ENCODE data around the gene E2F4. TPM values are rescaled to one million over a fixed set of nuclear protein-coding genes. Genes with fewer than 3 reads are reported as not detected.

The E2F4 gene
- total and polyA plus RNA-seq, 2 of the 13 experiments (the other 11 are each of a cell fraction or from before 2014, with no cell fraction given): 84.8 to 91.2 TPM

GRCh38 chr16:67210069-67210937, 18.3 kb downstream of the E2F4 start (continued):
- TF ChIP-seq GMEB2 (CRISPR knock-in tag; IDR thresholded peaks at IDR 0.05; ENCODE audit: low read depth): no peak
- no peak for TF ChIP-seq RNF219 (CRISPR knock-in tag; IDR thresholded peaks at IDR 0.05)
- TF ChIP-seq ZHX2 (IDR thresholded peaks at IDR 0.05; ENCODE audit: low read depth): no peak
- no peak for TF ChIP-seq ZHX2 (CRISPR knock-in tag; IDR thresholded peaks at IDR 0.05; ENCODE audit: borderline replicate concordance)
- TF ChIP-seq ZNF124 (CRISPR knock-in tag; IDR thresholded peaks at IDR 0.05): no peak
- no peak for TF ChIP-seq SMC3 (IDR thresholded peaks at IDR 0.05; ENCODE audit: low read length)
- TF ChIP-seq MAFF (IDR thresholded peaks at IDR 0.05; ENCODE audit: low read depth, low read length): no peak
- TF ChIP-seq ZNF138 (CRISPR knock-in tag; IDR thresholded peaks at IDR 0.05; ENCODE audit: low read depth): no peak
- peak; percentile 34 for TF ChIP-seq AGO2 (optimal IDR thresholded peaks at IDR 0.05; ENCODE audit: low read depth, low read length)
- no peak for TF ChIP-seq TBL1XR1 (IDR thresholded peaks at IDR 0.05; ENCODE audit: borderline replicate concordance, low read length, partially characterized antibody)
- TF ChIP-seq ZBTB25 (CRISPR knock-in tag; IDR thresholded peaks at IDR 0.05): no peak
- no peak for TF ChIP-seq CC2D1A (CRISPR knock-in tag; IDR thresholded peaks at IDR 0.05)
- no peak for TF ChIP-seq ZNF274 (CRISPR knock-in tag; IDR thresholded peaks at IDR 0.05)
- peak; percentile 44 for TF ChIP-seq GATAD2A (CRISPR knock-in tag; IDR thresholded peaks at IDR 0.05)
- TF ChIP-seq, protein P1, sequence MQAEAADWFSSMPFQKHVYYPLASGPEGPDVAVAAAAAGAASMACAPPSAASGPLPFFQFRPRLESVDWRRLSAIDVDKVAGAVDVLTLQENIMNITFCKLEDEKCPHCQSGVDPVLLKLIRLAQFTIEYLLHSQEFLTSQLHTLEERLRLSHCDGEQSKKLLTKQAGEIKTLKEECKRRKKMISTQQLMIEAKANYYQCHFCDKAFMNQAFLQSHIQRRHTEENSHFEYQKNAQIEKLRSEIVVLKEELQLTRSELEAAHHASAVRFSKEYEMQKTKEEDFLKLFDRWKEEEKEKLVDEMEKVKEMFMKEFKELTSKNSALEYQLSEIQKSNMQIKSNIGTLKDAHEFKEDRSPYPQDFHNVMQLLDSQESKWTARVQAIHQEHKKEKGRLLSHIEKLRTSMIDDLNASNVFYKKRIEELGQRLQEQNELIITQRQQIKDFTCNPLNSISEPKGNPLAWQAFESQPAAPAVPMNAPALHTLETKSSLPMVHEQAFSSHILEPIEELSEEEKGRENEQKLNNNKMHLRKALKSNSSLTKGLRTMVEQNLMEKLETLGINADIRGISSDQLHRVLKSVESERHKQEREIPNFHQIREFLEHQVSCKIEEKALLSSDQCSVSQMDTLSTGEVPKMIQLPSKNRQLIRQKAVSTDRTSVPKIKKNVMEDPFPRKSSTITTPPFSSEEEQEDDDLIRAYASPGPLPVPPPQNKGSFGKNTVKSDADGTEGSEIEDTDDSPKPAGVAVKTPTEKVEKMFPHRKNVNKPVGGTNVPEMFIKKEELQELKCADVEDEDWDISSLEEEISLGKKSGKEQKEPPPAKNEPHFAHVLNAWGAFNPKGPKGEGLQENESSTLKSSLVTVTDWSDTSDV (CRISPR knock-in tag; IDR thresholded peaks at IDR 0.05): 0 out of 2 replicates have a peak, but pooled peaks have one; percentile 38
